AG04450 (cell line): ENCODE data around the gene PHC3. TPM values are rescaled to one million over a fixed set of nuclear protein-coding genes. Genes with fewer than 3 reads are reported as not detected.
"Not testable (repeated sequence)": the region's sequence is repeated elsewhere in the genome, so short reads cannot be mapped to it uniquely, and the experiment has no call there.

Source experiments
- CTCF ChIA-PET: fragments of 300-600, 350-600 bp; formaldehyde crosslinking; extraction: SDS; loops from one replicate; lab custom pipeline; 2022; ENCODE audit warnings: antibody characterized with exemption, inconsistent platforms; lab: Charles Lee
- POLR2A ChIA-PET: fragments of 350-600 bp; formaldehyde crosslinking; extraction: SDS; loops from one replicate; lab custom pipeline; 2021; ENCODE audit warnings: antibody characterized with exemption, inconsistent platforms; lab: Yijun Ruan, JAX
- DNase-seq: peaks from one replicate; pipeline ENCODE4 v3.0.0-alpha.2; 2011; ENCODE audit warnings: low read depth, low spot score
- H3K27ac ChIP-seq: one replicate; pipeline ENCODE4 v1.5.1; 2012; ENCODE audit warnings: low read depth, low read length, control low read depth
- H3K27me3 ChIP-seq: one replicate; pipeline ENCODE4 v1.6.0; 2012; ENCODE audit warnings: low read length; ENCODE audit not compliant: control insufficient read depth, insufficient read depth
- H3K4me3 ChIP-seq: 2 replicates; pipeline ENCODE4 v1.5.1; 2011; ENCODE audit warnings: mild to moderate bottlenecking, low read depth, low read length, control low read depth
- H3K9me3 ChIP-seq: 2 replicates; pipeline ENCODE4 v1.5.1; 2012; ENCODE audit warnings: low read length; ENCODE audit not compliant: control insufficient read depth, insufficient read depth
- CTCF ChIP-seq: IDR thresholded peaks from 2 replicates; pipeline ENCODE4 v1.5.1; 2011; ENCODE audit warnings: low read depth, low read length, control low read depth, inconsistent platforms
- polyA plus RNA-seq: library from polyadenylated mRNA; depleted of rRNA; stranded (reverse); fragments of >200 nt; gene quantifications from 2 replicates; pipeline ENCODE4 v1.2.3, GENCODE V29; 2011

The PHC3 gene
- polyA plus RNA-seq, 1 experiment = 58.0 TPM

GRCh38 chr3:170128259-170128976 is 53.1 kb downstream of the PHC3 start:
- TF ChIP-seq CTCF = no peak

DNA sequence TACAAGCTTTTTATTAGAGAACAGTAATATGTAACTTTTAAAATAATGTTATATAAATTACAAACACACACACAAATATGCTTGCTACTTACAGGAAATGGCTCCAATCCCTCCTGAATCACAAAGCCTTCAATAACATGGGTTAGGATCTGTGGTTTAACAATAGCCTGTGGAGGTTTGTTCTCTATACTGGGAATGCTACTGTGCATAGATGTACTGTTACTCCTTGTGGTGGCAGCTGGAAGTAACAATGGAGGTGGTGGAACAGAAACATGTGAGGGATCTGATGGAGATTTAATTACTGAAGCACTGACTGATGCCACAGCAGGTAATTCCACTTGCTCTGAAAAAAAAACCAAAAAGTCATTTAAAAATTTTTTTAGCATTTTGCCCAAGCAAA is 64.4 kb downstream of the PHC3 start:
- ChIA-PET POLR2A (no interaction called here), CTCF (interaction anchor here (1.0 to 1.4 kb wide), 2 partner anchors 9 to 117 kb away, joined by 4 to 5 read pairs; no protein-coding TSS in a partner anchor)
- no peak for DNase-seq
- H3K9me3 ChIP-seq = no peaks in the 10 kb centered on the region
- TF ChIP-seq CTCF = peak; percentile 46
- H3K27me3 ChIP-seq = no peaks in the 10 kb centered on the region
- no peak overlapping the region for H3K27ac ChIP-seq
- no peak overlapping the region for H3K4me3 ChIP-seq

More at GRCh38 chr3:170128259-170128976, 53.1 kb downstream of the PHC3 start:
- ChIA-PET CTCF (interaction anchor here (0.7 kb wide), 1 partner anchor 61 kb away, joined by 4 read pairs; no protein-coding TSS in a partner anchor), POLR2A (no interaction called here)
- H3K27me3 ChIP-seq = no peaks in the 10 kb centered on the region
- no peak overlapping the region for H3K4me3 ChIP-seq
- H3K9me3 ChIP-seq = no peaks in the 10 kb centered on the region
- no peak overlapping the region for H3K27ac ChIP-seq
- DNase-seq = no peak

DNA sequence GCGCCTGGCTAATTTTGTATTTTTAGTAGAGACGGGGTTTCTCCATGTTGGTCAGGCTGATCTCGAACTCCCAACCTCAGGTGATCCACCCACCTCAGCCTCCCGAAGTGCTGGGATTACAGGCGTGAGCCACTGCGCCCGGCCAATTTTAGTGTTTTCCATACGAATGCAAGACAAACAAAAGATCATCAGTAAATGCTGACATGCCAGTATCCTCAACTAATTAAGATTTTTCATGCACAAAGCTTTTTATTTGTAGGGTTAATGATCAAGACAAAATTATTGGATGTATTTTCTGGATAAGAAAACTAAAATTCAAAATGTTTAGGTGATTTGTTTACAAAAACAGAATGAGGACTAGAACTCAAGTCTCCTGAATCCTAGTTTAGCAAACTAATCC is 67.4 kb downstream of the PHC3 start:
- H3K9me3 ChIP-seq, H3K27ac ChIP-seq, H3K27me3 ChIP-seq, POLR2A ChIA-PET, CTCF ChIA-PET, H3K4me3 ChIP-seq, DNase-seq: not testable (repeated sequence)

- no peak for DNase-seq
- CTCF ChIA-PET = interaction anchor here (0.5 kb wide), 1 partner anchor 69 kb away, joined by 3 read pairs; no protein-coding TSS in a partner anchor
- no peaks in the 10 kb centered on the region for H3K9me3 ChIP-seq
- POLR2A ChIA-PET = no interaction called here
- no peak for TF ChIP-seq CTCF
- no peak overlapping the region for H3K4me3 ChIP-seq
- no peaks in the 10 kb centered on the region for H3K27me3 ChIP-seq
- no peak overlapping the region for H3K27ac ChIP-seq
Observed at GRCh38 chr3:170111147-170111771, 70.3 kb downstream of the PHC3 start.

- DNase-seq = no peak
- Histone ChIP-seq H3K27me3 (no peaks in the 10 kb centered on the region), H3K4me3 (no peak overlapping the region), H3K9me3 (no peaks in the 10 kb centered on the region), H3K27ac (no peak overlapping the region)
- ChIA-PET POLR2A (no interaction called here), CTCF (no interaction called here)
- TF ChIP-seq CTCF = no peak
Observed at GRCh38 chr3:170109579-170110293, 71.8 kb downstream of the PHC3 start.
